ENCODE results near the gene C16orf74. TPM values are rescaled to one million over a fixed set of nuclear protein-coding genes. Genes with fewer than 3 reads are reported as not detected.

Gene C16orf74
- total RNA-seq, 1 donor from 2014 or later = 12.2 TPM

DNA sequence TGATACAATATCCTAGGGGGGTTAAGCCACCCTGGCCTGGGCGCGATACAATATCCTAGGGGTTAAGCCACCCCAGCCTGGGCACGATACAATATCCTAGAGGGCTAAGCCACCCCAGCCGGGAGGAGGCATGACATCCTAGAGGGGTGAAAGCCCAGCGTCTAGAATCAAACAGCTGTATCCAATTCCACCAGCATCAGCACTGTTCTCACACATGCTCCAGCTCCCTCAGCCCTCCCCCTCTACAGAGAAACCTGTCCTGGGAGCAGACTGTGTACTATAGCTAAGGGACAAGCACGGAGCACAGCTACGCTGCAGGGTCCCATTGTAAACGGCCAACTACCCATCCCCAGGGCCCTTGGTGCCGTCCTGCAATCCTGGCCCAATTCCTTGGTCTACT is 68.4 kb downstream of the C16orf74 start:
- TF ChIP-seq, protein P1, sequence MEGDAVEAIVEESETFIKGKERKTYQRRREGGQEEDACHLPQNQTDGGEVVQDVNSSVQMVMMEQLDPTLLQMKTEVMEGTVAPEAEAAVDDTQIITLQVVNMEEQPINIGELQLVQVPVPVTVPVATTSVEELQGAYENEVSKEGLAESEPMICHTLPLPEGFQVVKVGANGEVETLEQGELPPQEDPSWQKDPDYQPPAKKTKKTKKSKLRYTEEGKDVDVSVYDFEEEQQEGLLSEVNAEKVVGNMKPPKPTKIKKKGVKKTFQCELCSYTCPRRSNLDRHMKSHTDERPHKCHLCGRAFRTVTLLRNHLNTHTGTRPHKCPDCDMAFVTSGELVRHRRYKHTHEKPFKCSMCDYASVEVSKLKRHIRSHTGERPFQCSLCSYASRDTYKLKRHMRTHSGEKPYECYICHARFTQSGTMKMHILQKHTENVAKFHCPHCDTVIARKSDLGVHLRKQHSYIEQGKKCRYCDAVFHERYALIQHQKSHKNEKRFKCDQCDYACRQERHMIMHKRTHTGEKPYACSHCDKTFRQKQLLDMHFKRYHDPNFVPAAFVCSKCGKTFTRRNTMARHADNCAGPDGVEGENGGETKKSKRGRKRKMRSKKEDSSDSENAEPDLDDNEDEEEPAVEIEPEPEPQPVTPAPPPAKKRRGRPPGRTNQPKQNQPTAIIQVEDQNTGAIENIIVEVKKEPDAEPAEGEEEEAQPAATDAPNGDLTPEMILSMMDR (conservative IDR thresholded peaks at IDR 0.05; ENCODE audit: low read depth, low read length) = no peak

DNA sequence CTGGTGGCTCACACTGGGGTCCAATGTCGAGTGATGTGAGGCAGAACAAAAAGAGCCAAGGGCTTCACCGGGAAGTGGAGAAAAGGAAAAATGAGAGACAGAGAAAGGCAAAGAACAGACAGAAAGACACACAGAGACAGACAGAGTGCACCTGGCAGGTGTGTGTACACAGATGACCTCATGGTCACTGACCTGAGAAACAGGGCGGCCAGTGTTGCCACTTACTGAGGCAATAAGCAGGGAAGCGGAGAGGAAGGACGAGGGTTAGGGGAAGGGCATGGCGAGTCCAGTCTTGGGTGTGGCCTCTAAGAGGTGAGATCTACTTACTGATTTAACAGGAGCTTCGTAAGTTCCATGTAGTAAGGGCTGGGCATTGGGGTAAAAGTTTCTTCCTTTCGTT is 69.6 kb downstream of the C16orf74 start:
- no peak overlapping the region for H3K4me3 ChIP-seq (ENCODE audit: low read depth, low read length)
- no peak for DNase-seq (ENCODE audit: low read depth)
- TF ChIP-seq, protein P1 (conservative IDR thresholded peaks at IDR 0.05; ENCODE audit: low read depth, low read length) = no peak

More for the DNA sequence above, 68.4 kb downstream of the C16orf74 start:
- H3K4me3 ChIP-seq (ENCODE audit: low read depth, low read length) = no peak overlapping the region
- DNase-seq (ENCODE audit: low read depth) = no peak

DNA sequence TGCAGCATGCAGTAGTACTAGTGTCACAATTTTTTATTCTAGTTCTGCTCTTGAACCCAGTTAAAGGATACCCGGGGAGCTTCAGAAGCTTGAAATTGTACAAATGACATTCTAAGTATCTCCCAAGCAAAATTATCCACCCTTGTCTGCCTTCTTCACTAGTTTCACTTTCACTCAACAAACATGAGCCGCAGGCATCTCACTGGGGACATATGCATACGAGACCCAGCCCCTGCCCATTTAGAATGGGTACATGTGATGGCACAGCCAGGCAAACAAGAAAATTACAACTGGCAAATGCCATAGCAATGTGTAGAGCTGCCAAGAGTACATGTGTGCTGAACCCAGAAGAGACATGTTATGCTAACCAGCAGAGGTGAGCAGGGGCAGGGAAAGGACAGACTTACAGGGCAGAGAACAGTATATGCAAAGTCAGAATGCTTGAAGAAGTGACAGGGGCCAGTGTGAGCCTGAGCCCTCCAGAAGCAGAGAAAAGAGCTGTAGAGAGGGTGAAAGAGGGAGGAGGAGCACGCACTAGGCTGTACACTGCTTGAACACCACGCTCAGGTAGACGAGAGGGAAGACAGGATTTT is 70.4 kb downstream of the C16orf74 start:
- no peak overlapping the region for H3K4me3 ChIP-seq (ENCODE audit: low read depth, low read length)
- DNase-seq (ENCODE audit: low read depth) = no peak
- TF ChIP-seq, protein P1 (conservative IDR thresholded peaks at IDR 0.05; ENCODE audit: low read depth, low read length) = no peak

DNA sequence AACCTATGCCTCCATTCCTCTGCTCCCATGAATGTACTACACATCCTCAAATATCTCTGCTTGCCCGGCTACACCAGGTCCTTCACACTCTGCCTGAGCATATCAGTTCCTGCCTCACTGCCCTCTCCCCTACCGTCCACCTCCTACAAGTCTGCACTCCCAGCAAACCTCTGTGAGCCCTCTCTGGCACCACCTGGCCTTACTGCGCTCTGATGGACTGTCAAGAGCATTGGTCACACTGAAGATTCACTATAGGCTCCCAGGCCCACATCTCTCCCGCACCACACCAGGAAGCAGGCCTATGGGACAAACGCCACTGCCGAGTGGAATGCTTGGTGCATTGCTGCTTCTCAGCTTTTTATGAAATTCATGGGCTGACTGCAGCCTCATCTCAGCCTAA is 71.0 kb downstream of the C16orf74 start:
- H3K4me3 ChIP-seq (ENCODE audit: low read depth, low read length) = no peak overlapping the region
- TF ChIP-seq, protein P1 (conservative IDR thresholded peaks at IDR 0.05; ENCODE audit: low read depth, low read length) = no peak
- no peak for DNase-seq (ENCODE audit: low read depth)

DNA sequence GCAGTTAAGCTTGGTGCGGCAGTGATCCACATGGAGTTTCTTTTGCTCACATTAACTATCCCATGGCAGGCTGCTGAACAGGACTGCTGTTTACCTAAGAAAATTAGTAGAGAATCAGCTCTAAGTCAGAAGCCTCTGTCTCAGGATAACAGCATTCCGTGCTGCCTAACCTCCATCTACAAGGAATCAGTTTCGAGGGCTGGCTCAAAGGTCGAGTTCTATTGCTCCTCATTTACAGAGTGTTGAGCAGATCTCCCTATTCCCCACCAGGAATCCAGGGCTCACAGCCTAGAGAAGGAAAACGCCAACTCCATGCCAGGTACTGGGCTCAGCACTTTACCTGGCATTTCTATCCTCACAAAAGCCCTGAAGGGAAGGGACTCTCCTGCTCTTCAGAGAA is 72.1 kb downstream of the C16orf74 start:
- DNase-seq (ENCODE audit: low read depth) = no peak
- H3K4me3 ChIP-seq (ENCODE audit: low read depth, low read length) = no peak overlapping the region
- TF ChIP-seq, protein P1 (conservative IDR thresholded peaks at IDR 0.05; ENCODE audit: low read depth, low read length) = no peak

DNA sequence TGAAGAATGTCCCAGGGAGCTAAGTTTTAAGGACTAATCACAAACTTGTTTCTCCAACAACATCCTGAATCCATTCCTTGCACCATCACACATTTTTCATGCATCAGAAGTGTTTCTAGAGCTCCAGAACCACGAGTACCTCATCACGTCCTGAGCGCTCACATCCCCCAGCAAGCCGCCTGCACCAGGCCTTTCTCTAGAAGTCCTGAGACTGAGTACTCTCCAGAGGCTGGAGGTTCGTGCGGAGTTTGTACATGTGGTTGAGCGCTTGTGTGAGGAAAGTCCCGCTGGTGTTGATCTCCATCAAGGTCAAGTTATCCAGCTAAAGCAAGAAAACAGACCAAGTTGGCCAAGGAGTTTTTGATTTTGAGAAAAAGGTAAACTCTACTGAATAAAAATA is 72.9 kb downstream of the C16orf74 start:
- TF ChIP-seq, protein P1 (conservative IDR thresholded peaks at IDR 0.05; ENCODE audit: low read depth, low read length) = no peak
- no peak for DNase-seq (ENCODE audit: low read depth)
- no peak overlapping the region for H3K4me3 ChIP-seq (ENCODE audit: low read depth, low read length)

DNA sequence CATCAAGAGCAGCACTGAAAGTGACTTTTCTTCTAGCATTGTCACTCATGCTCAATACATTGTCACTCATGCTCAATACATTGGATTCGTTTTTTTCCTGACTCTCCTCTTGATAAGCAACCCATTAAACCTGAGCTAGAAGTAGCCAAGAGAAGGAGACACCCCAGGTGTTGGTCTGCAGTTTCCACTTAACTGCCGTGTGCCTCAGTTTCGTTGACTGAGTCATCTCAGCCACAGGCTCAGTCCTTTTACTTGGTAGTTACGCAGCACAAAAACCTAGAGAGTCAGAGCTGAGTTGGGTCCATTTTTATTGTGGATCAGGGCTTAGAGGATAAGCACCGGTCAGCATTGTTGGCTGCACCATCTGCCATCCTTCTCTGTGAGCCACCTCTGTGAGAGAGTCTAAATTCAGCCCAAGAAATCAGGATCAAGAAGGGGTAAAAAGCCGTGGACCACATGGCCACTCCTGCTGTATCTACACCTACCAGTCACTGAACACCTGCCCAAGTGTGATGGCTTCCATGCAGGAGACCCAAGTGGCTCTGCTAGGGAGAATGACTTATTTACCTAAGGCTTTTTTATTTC is 73.4 kb downstream of the C16orf74 start:
- no peak overlapping the region for H3K4me3 ChIP-seq (ENCODE audit: low read depth, low read length)
- no peak for DNase-seq (ENCODE audit: low read depth)
- TF ChIP-seq, protein P1 (conservative IDR thresholded peaks at IDR 0.05; ENCODE audit: low read depth, low read length) = no peak

Measured in epithelial cell of proximal tubule (primary cell).